Amniotic epithelial cell (primary cell): ENCODE measurements around the gene ETNK2.
"Not testable (repeated sequence)": the region's sequence is repeated elsewhere in the genome, so short reads cannot be mapped to it uniquely, and the experiment has no call there.

Source experiments
- DNase-seq: peaks from one replicate; pipeline ENCODE4 v3.0.0-alpha.2; 2010; ENCODE audit warnings: low read depth

ETNK2 gene

GRCh38 chr1:204098683-204099082 lies 53.2 kb downstream of the ETNK2 start:
- no peak for DNase-seq

- DNase-seq = no peak
Observed at GRCh38 chr1:204096931-204097330, 54.9 kb downstream of the ETNK2 start.

- DNase-seq = no peak
Observed at GRCh38 chr1:204094856-204095634, 56.8 kb downstream of the ETNK2 start.

GRCh38 chr1:204094313-204094729 lies 57.5 kb downstream of the ETNK2 start:
- no peak for DNase-seq

GRCh38 chr1:204093781-204094180 lies 58.1 kb downstream of the ETNK2 start:
- no peak for DNase-seq

- DNase-seq = no peak
Observed at GRCh38 chr1:204093421-204093717, 58.5 kb downstream of the ETNK2 start.

GRCh38 chr1:204092632-204093420 lies 59.0 kb downstream of the ETNK2 start:
- no peak for DNase-seq

GRCh38 chr1:204091787-204092312 lies 60.0 kb downstream of the ETNK2 start:
- no peak for DNase-seq

- DNase-seq = no peak
Observed at GRCh38 chr1:204091066-204091465, 60.8 kb downstream of the ETNK2 start.

GRCh38 chr1:204090132-204090531 lies 61.7 kb downstream of the ETNK2 start:
- DNase-seq = not testable (repeated sequence)

GRCh38 chr1:204089044-204089751 lies 62.6 kb downstream of the ETNK2 start:
- DNase-seq = peak; percentile 93

- no peak for DNase-seq
Observed at GRCh38 chr1:204088596-204088995, 63.2 kb downstream of the ETNK2 start.

- no peak for DNase-seq
Observed at GRCh38 chr1:204087893-204088528, 63.8 kb downstream of the ETNK2 start.

GRCh38 chr1:204087181-204087892 lies 64.5 kb downstream of the ETNK2 start:
- no peak for DNase-seq

GRCh38 chr1:204085876-204086275 lies 66.0 kb downstream of the ETNK2 start:
- DNase-seq = no peak

- no peak for DNase-seq
Observed at GRCh38 chr1:204084247-204084772, 67.5 kb downstream of the ETNK2 start.

- no peak for DNase-seq
Observed at GRCh38 chr1:204083491-204083890, 68.4 kb downstream of the ETNK2 start.

GRCh38 chr1:204081791-204082513 lies 69.9 kb downstream of the ETNK2 start:
- no peak for DNase-seq

GRCh38 chr1:204081164-204081790 lies 70.6 kb downstream of the ETNK2 start:
- peak; percentile 78 for DNase-seq
